Measurements from ENCODE around the gene MEF2D.

The MEF2D gene

DNA sequence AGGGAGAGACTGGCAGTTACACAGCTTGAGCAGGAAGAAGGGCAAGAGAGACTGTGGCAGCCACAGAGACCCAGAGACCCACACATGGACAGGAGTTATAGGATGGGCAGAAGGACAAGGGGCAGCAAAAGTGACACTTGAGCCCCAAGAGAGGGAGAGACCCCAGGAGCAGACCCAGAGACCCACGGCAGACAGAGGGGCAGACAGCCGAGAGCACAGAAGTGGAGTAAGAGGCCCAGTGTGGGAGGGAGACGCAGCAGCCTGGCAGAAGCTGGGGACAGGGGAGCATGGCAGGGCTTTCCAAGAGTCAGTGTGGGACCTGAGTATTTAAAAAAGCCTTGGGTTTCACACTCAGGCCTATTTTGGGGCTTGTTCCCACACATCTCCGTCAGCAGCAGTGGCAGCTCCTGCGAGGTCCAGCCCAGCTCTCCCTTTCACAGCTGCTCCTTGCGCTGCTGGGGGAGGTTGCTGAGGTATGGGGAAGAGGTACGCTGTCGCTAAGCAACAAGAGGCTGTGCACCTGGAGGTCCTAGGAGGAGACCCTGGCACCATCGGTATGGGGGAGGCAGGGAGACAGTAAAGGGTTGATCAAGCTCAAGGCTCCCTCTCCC is 9.0 kb upstream of the MEF2D start:
- H3K4me2 ChIP-seq (ENCODE audit: low read length): no peak overlapping the region
- no peak overlapping the region for H3K9ac ChIP-seq (ENCODE audit: low read length)
- H3K79me2 ChIP-seq (ENCODE audit: insufficient read depth, low read length): no peaks in the 10 kb centered on the region
- no peak overlapping the region for H2AFZ ChIP-seq (ENCODE audit: low read length)
- peaks cover 21% of the 10 kb centered on the region for H3K4me1 ChIP-seq (ENCODE audit: insufficient read depth, low read length, severe bottlenecking)
- H3K36me3 ChIP-seq (ENCODE audit: insufficient read depth, low read length): no peaks in the 10 kb centered on the region
- H3K9me3 ChIP-seq (ENCODE audit: low read length): no peaks in the 10 kb centered on the region
- no peaks in the 10 kb centered on the region for H3K27me3 ChIP-seq (ENCODE audit: insufficient read depth, low read length)
- peaks cover 2% of the 10 kb centered on the region; the same call in 1 of the 2 replicates for H3F3A ChIP-seq (ENCODE audit: insufficient read depth, low read length)
- no peaks in the 10 kb centered on the region for H4K20me1 ChIP-seq (ENCODE audit: insufficient read depth, low read length)
- H3K27ac ChIP-seq (ENCODE audit: low read depth, low read length, poor library complexity, severe bottlenecking): no peak overlapping the region
- no peak overlapping the region for H3K4me3 ChIP-seq (ENCODE audit: low read depth, low read length, poor library complexity, severe bottlenecking)
- TF ChIP-seq, protein P1, sequence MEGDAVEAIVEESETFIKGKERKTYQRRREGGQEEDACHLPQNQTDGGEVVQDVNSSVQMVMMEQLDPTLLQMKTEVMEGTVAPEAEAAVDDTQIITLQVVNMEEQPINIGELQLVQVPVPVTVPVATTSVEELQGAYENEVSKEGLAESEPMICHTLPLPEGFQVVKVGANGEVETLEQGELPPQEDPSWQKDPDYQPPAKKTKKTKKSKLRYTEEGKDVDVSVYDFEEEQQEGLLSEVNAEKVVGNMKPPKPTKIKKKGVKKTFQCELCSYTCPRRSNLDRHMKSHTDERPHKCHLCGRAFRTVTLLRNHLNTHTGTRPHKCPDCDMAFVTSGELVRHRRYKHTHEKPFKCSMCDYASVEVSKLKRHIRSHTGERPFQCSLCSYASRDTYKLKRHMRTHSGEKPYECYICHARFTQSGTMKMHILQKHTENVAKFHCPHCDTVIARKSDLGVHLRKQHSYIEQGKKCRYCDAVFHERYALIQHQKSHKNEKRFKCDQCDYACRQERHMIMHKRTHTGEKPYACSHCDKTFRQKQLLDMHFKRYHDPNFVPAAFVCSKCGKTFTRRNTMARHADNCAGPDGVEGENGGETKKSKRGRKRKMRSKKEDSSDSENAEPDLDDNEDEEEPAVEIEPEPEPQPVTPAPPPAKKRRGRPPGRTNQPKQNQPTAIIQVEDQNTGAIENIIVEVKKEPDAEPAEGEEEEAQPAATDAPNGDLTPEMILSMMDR (IDR thresholded peaks at IDR 0.05; ENCODE audit: low read length): no peak
- TF ChIP-seq EZH2 (IDR thresholded peaks at IDR 0.05; ENCODE audit: borderline replicate concordance, low read length): no peak
- H3K9me2 ChIP-seq (ENCODE audit: low read depth, low read length): no peaks in the 10 kb centered on the region

DNA sequence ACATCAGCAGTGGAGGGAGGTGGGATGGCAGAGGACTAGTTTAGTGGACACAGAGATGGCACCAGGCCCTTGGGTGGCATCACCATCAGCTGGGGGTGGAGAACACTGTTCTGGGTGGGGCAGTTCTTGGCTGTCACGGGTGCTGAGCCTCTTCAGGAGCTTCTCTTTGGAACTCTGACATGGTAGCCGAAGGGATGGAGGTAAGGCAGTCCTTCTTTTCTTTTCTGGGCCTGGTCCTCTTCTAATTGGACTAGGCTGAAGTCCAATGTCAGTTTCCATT is 8.3 kb upstream of the MEF2D start:
- no peaks in the 10 kb centered on the region for H3K36me3 ChIP-seq (ENCODE audit: insufficient read depth, low read length)
- H3K9me2 ChIP-seq (ENCODE audit: low read depth, low read length): no peaks in the 10 kb centered on the region
- no peak overlapping the region for H3K9ac ChIP-seq (ENCODE audit: low read length)
- no peak overlapping the region for H2AFZ ChIP-seq (ENCODE audit: low read length)
- H4K20me1 ChIP-seq (ENCODE audit: insufficient read depth, low read length): no peaks in the 10 kb centered on the region
- no peak overlapping the region for H3K27ac ChIP-seq (ENCODE audit: low read depth, low read length, poor library complexity, severe bottlenecking)
- no peak overlapping the region for H3K4me3 ChIP-seq (ENCODE audit: low read depth, low read length, poor library complexity, severe bottlenecking)
- no peaks in the 10 kb centered on the region for H3K27me3 ChIP-seq (ENCODE audit: insufficient read depth, low read length)
- TF ChIP-seq, protein P1 (IDR thresholded peaks at IDR 0.05; ENCODE audit: low read length): no peak
- H3F3A ChIP-seq (ENCODE audit: insufficient read depth, low read length): peaks cover 7% of the 10 kb centered on the region; the same call in 1 of the 2 replicates
- no peaks in the 10 kb centered on the region for H3K9me3 ChIP-seq (ENCODE audit: low read length)
- no peaks in the 10 kb centered on the region for H3K79me2 ChIP-seq (ENCODE audit: insufficient read depth, low read length)
- H3K4me1 ChIP-seq (ENCODE audit: insufficient read depth, low read length, severe bottlenecking): peaks cover 27% of the 10 kb centered on the region
- H3K4me2 ChIP-seq (ENCODE audit: low read length): no peak overlapping the region

DNA sequence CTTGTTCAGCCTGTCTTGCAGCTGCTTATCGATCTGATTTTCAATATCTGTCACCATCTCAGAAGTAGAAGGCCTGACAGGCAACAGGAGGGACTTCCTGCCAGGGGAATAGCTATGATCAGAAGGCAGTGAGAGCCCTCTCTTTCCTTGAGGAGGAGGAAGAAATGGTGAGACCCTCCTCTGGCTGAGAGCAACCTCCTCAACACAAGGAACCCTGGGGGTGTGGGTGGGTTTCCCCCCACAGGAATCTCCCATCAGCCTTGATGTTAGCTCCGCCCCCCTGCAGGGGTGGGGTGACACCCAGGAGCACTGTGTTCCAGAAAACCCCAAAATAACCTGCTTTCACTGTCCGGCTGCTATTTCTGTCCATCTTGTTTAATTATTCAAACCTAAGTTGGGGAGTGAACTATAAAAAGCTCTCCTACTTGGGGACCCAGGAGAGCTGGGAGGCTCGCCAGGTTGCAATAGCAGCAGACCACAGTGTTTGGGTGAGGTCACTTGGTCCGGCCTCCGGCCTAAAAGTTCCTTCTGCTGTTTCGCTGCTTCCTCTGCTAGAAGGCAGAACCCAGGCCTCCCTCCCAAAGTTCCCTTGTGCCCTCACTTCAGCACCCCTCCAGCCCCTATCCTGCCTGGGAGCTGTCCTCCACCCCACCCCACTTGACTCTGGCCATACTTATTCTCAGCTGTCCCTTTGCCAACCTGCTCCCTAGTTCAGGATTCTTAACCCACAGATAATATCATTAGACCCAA is 7.8 kb upstream of the MEF2D start:
- H3K36me3 ChIP-seq (ENCODE audit: insufficient read depth, low read length): no peaks in the 10 kb centered on the region
- no peak overlapping the region for H3K27ac ChIP-seq (ENCODE audit: low read depth, low read length, poor library complexity, severe bottlenecking)
- H2AFZ ChIP-seq (ENCODE audit: low read length): no peak overlapping the region
- no peak overlapping the region for H3K9ac ChIP-seq (ENCODE audit: low read length)
- H3K27me3 ChIP-seq (ENCODE audit: insufficient read depth, low read length): no peaks in the 10 kb centered on the region
- H3K4me1 ChIP-seq (ENCODE audit: insufficient read depth, low read length, severe bottlenecking): peaks cover 33% of the 10 kb centered on the region
- no peak for TF ChIP-seq EZH2 (IDR thresholded peaks at IDR 0.05; ENCODE audit: borderline replicate concordance, low read length)
- TF ChIP-seq, protein P1 (IDR thresholded peaks at IDR 0.05; ENCODE audit: low read length): no peak
- H3K4me3 ChIP-seq (ENCODE audit: low read depth, low read length, poor library complexity, severe bottlenecking): no peak overlapping the region
- H4K20me1 ChIP-seq (ENCODE audit: insufficient read depth, low read length): no peaks in the 10 kb centered on the region
- H3K4me2 ChIP-seq (ENCODE audit: low read length): no peak overlapping the region
- no peaks in the 10 kb centered on the region for H3K9me3 ChIP-seq (ENCODE audit: low read length)
- H3K9me2 ChIP-seq (ENCODE audit: low read depth, low read length): no peaks in the 10 kb centered on the region
- peaks cover 7% of the 10 kb centered on the region; the same call in 1 of the 2 replicates for H3F3A ChIP-seq (ENCODE audit: insufficient read depth, low read length)
- no peaks in the 10 kb centered on the region for H3K79me2 ChIP-seq (ENCODE audit: insufficient read depth, low read length)
